ENCODE data around the gene REXO4. TPM values are rescaled to one million over a fixed set of nuclear protein-coding genes. Genes with fewer than 3 reads are reported as not detected.

The REXO4 gene
- total RNA-seq, 1 donor from 2014 or later: 16.8 TPM

DNA sequence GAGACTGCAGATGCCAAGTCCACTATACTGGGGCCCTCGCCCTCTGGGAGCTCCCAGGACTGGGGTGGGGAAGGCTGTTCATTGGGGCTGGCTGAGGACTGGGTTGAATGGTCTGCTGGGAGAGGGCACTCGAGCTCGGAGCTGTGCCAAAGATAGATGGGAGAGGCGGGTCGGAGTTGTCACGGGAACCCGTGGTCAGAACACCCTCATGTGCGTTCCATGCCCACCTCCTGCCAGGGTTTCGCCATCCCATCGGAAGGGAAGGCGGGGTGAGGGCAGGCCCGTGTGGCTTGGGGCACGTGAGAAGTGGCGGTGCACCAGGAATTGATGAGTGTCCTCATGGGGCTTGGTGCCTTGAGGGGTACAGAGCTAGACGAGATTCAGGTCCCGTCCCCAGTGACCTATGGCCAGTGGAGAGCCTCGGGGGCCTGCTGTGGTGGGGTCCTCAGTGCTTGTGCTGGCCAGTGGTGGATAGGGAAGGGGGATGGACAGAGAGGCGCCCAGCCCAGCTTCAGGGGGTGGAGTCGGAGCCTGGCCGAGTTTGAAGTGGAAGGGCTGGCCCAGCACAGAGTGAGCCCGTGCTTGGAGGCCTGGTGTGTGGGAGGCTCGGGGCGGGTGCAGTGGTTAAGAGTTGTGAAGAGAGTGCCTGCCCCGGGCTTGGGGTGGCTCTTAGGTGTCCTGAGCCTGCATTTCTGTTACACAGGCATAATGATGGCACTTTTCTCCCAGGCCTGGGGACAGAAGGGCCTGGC, 46.2 kb upstream of the REXO4 start:
- Mint-ChIP-seq H3K36me3 (ENCODE audit: low read depth) (peaks cover 3% of the 10 kb centered on the region), H3K4me1 (ENCODE audit: low read depth) (peaks cover 14% of the 10 kb centered on the region), H3K27me3 (ENCODE audit: low read depth) (no peaks in the 10 kb centered on the region), H3K27ac (ENCODE audit: unreplicated experiment) (no peak overlapping the region), H3K4me3 (ENCODE audit: unreplicated experiment) (no peak overlapping the region), H3K9me3 (ENCODE audit: low read depth) (no peaks in the 10 kb centered on the region)
- TF ChIP-seq, protein P1, sequence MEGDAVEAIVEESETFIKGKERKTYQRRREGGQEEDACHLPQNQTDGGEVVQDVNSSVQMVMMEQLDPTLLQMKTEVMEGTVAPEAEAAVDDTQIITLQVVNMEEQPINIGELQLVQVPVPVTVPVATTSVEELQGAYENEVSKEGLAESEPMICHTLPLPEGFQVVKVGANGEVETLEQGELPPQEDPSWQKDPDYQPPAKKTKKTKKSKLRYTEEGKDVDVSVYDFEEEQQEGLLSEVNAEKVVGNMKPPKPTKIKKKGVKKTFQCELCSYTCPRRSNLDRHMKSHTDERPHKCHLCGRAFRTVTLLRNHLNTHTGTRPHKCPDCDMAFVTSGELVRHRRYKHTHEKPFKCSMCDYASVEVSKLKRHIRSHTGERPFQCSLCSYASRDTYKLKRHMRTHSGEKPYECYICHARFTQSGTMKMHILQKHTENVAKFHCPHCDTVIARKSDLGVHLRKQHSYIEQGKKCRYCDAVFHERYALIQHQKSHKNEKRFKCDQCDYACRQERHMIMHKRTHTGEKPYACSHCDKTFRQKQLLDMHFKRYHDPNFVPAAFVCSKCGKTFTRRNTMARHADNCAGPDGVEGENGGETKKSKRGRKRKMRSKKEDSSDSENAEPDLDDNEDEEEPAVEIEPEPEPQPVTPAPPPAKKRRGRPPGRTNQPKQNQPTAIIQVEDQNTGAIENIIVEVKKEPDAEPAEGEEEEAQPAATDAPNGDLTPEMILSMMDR (IDR thresholded peaks at IDR 0.05): no peak
- no peak for DNase-seq (ENCODE audit: low spot score)

DNA sequence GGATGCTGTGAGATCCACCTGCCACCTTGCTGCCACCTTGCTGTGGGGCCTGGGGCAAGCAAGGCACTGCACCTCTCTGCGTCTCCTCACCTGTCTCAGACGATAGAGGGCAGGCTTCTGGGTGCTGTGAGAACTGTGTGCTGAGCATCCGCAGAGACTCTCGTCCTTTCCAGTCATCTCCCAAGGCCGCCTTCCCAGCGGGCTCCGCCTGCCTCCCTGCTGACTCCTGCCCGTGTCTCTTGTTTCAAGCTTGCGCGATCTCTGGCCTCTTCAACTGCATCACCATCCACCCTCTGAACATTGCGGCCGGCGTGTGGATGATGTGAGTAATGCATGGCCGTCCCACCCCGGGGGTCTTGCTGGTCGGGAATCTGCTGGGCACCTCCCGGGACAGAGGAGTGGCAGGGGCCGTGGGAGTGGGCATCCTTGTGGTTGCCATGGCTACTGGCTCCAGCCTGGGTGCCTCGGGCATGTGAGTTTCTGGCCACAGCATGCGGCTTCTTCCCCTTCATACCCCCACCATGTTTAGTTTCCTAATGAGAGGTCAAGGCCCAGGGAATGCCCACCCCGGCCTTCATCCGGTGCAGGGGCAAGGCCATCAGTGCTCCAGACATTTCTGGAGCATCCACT, 45.5 kb upstream of the REXO4 start:
- peaks cover 15% of the 10 kb centered on the region for H3K4me1 Mint-ChIP-seq (ENCODE audit: low read depth)
- H3K27me3 Mint-ChIP-seq (ENCODE audit: low read depth): no peaks in the 10 kb centered on the region
- H3K36me3 Mint-ChIP-seq (ENCODE audit: low read depth): peaks cover 3% of the 10 kb centered on the region
- no peak overlapping the region for H3K27ac Mint-ChIP-seq (ENCODE audit: unreplicated experiment)
- no peak overlapping the region for H3K4me3 Mint-ChIP-seq (ENCODE audit: unreplicated experiment)
- H3K9me3 Mint-ChIP-seq (ENCODE audit: low read depth): no peaks in the 10 kb centered on the region
- DNase-seq (ENCODE audit: low spot score): peak; percentile 91
- TF ChIP-seq, protein P1 (IDR thresholded peaks at IDR 0.05): no peak

DNA sequence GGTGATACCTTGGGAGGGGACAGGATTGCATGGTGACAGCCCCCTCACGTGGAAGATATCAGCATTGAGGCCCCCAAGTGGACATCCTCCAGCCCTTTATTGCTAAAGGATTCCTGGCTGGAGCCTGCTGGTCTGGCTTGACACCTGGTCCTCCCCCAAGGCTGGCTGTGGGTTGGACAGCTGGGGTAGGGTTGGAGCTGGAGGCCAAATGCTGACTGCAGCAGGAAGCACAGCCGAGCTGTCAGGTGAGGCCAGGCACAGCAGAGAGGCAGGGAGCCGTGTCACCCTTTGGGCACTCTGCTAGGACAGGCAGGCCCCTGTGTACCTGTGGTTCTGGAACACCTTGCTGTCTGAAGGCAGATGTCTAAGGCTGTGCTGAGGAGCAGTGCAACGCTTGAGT, 44.2 kb upstream of the REXO4 start:
- H3K4me1 Mint-ChIP-seq (ENCODE audit: low read depth): peaks cover 15% of the 10 kb centered on the region
- no peak overlapping the region for H3K4me3 Mint-ChIP-seq (ENCODE audit: unreplicated experiment)
- DNase-seq (ENCODE audit: low spot score): no peak
- peaks cover 3% of the 10 kb centered on the region for H3K36me3 Mint-ChIP-seq (ENCODE audit: low read depth)
- no peaks in the 10 kb centered on the region for H3K27me3 Mint-ChIP-seq (ENCODE audit: low read depth)
- no peaks in the 10 kb centered on the region for H3K9me3 Mint-ChIP-seq (ENCODE audit: low read depth)
- TF ChIP-seq, protein P1 (IDR thresholded peaks at IDR 0.05): no peak
- no peak overlapping the region for H3K27ac Mint-ChIP-seq (ENCODE audit: unreplicated experiment)

DNA sequence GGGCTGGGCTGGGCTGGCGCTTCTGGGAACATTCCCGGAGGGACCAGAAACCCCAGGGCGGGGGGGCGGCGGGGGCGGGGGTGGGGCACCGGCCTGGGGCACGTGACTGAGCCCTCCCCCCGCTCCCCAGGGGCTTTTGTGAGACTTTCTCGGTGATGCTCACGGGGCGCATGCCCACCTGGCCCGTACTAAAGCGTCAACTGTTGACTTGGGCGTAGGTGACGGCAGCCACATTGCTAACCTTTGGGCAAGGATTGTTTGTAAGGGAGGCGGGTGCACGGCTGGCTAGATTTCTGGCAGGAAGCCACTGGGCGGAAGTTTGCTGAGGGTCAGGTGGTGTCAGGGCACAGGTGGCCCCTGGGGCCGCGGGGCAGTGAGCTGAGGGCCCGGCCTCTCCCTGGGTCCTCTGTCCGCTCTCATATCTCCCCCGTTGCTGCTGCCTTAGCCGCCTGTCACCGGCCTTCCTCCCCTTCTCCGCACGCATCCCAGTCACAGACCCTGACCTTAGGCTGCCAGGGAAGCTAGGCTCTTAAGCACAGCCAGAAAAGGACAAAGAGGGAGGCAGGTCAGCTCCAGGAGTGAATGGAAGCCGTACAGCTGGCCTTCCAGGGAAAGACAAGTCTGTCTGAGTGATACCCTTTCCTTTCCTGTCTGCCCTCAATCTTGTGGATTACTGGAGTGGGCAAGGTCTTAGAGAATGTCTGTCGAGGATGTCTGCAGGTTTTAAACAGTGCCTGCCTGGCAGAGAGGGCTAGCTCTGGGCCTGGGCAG, 42.8 kb upstream of the REXO4 start:
- no peaks in the 10 kb centered on the region for H3K27me3 Mint-ChIP-seq (ENCODE audit: low read depth)
- no peak for DNase-seq (ENCODE audit: low spot score)
- peak overlapping the region; percentile 69 for H3K27ac Mint-ChIP-seq (ENCODE audit: unreplicated experiment)

More for the DNA sequence above, 42.8 kb upstream of the REXO4 start:
- Mint-ChIP-seq H3K9me3 (ENCODE audit: low read depth) (no peaks in the 10 kb centered on the region), H3K4me1 (ENCODE audit: low read depth) (peaks cover 15% of the 10 kb centered on the region), H3K36me3 (ENCODE audit: low read depth) (peaks cover 3% of the 10 kb centered on the region), H3K4me3 (ENCODE audit: unreplicated experiment) (peak overlapping the region; percentile 81)
- TF ChIP-seq, protein P1 (IDR thresholded peaks at IDR 0.05): no peak

Measured in chondrocyte (in vitro differentiated cells).